GM12878 (cell line): ENCODE data around the gene FDX2. TPM values are rescaled to one million over a fixed set of nuclear protein-coding genes. Genes with fewer than 3 reads are reported as not detected.

ENCODE experiments used
- ATAC-seq: fragments of 200-7000 bp; cut with Tn5 transposase; 3 replicates; pipeline ENCODE4 v1.9.1; 2020; ENCODE audit warnings: mild to moderate bottlenecking, moderate library complexity
- BruUV-seq: library from RNA; stranded (reverse); fragments of 400-500 nt; replicated peaks from 2 replicates; lab custom pipeline; 2021; lab: Mats Ljungman, UMichigan
- CTCF ChIA-PET: fragments of 300-600 bp; sonication (Branson Sonifier 250); formaldehyde crosslinking; extraction: SDS; loops from one replicate; lab custom pipeline; 2021; ENCODE audit warnings: inconsistent platforms; lab: Yijun Ruan, JAX
- POLR2A ChIA-PET: fragments of 350-600 bp; formaldehyde crosslinking; extraction: SDS; loops from one replicate; lab custom pipeline; 2021; ENCODE audit warnings: inconsistent platforms; lab: Charles Lee
- RAD21 ChIA-PET: fragments of 300-600 bp; sonication (Branson Sonifier 250); formaldehyde crosslinking; loops from one replicate; lab custom pipeline; 2023; ENCODE audit warnings: antibody characterized with exemption; ENCODE audit not compliant: unreplicated experiment; lab: Charles Lee
- SMC1A ChIA-PET: fragments of 300-600 bp; sonication (Branson Sonifier 250); formaldehyde crosslinking; loops from one replicate; lab custom pipeline; 2023; ENCODE audit not compliant: unreplicated experiment, uncharacterized antibody; lab: Charles Lee
- DNase-seq: peaks from one replicate; pipeline ENCODE4 v3.0.0-alpha.2; 2011; ENCODE audit warnings: low read depth, low spot score
- FAIRE-seq: peaks from 3 replicates; lab custom pipeline; 2011; peaks lifted over from hg19 to GRCh38; lab: Jason Lieb, UNC
- H2AFZ ChIP-seq: 2 replicates; pipeline ENCODE4 v1.6.0; 2011; ENCODE audit warnings: low read depth, low read length, control low read depth; ENCODE audit not compliant: control insufficient read depth
- H3K27ac ChIP-seq: 2 replicates; pipeline ENCODE4 v1.5.1; 2011; ENCODE audit warnings: control low read depth; ENCODE audit not compliant: control insufficient read depth, insufficient read depth
- H3K27me3 ChIP-seq, 2 experiments: replicated peaks in 1 of 2; 2 replicates each; pipeline versions ENCODE4 v1.6.0 to v1.6.1; 2011; ENCODE audit warnings: low read length in 1 of 2; ENCODE audit not compliant: control insufficient read depth in 2 of 2, insufficient read depth in 2 of 2
- H3K36me3 ChIP-seq, 2 experiments: 2 replicates each; pipeline ENCODE4 v1.5.1; 2011; ENCODE audit warnings: low read length in 1 of 2; ENCODE audit not compliant: control insufficient read depth in 2 of 2, insufficient read depth in 2 of 2
- H3K4me1 ChIP-seq: 2 replicates; pipeline ENCODE4 v1.6.1; 2011; ENCODE audit warnings: mild to moderate bottlenecking, low read length, moderate library complexity, mixed read lengths; ENCODE audit not compliant: control insufficient read depth, insufficient read depth
- H3K4me2 ChIP-seq: 2 replicates; pipeline ENCODE4 v1.6.0; 2011; ENCODE audit warnings: control low read depth; ENCODE audit not compliant: control insufficient read depth, insufficient read depth
- H3K4me3 ChIP-seq: fragments of 200-600 bp; sonication (generic); 2 replicates; pipeline ENCODE4 v1.5.1; 2016
- H3K79me2 ChIP-seq: 2 replicates; pipeline ENCODE4 v1.6.0; 2011; ENCODE audit warnings: low read length; ENCODE audit not compliant: control insufficient read depth, insufficient read depth
- H3K9ac ChIP-seq: 2 replicates; pipeline ENCODE4 v1.8.0; 2011; ENCODE audit warnings: low read length, control low read depth, mixed read lengths; ENCODE audit not compliant: control insufficient read depth, insufficient read depth
- H3K9me3 ChIP-seq: replicated peaks from 3 replicates; pipeline ENCODE4 v1.5.1; 2011; ENCODE audit warnings: mild to moderate bottlenecking, low read length; ENCODE audit not compliant: control insufficient read depth, insufficient read depth
- H4K20me1 ChIP-seq: 2 replicates; pipeline ENCODE4 v1.6.0; 2011; ENCODE audit not compliant: control insufficient read depth, insufficient read depth
- CEBPB ChIP-seq, 2 experiments: fragments of 150-350 bp in 1 of 2; IDR thresholded peaks; 2 replicates each; pipeline ENCODE4 v1.6.1; 2012 to 2014; ENCODE audit warnings: low read depth in 2 of 2, low read length in 2 of 2, borderline replicate concordance in 1 of 2, inconsistent platforms in 1 of 2
- CHD1 ChIP-seq: IDR thresholded peaks from 2 replicates; pipeline ENCODE4 v1.6.1; 2012; ENCODE audit warnings: low read depth, low read length, improper control_type of control experiment
- CREM ChIP-seq: IDR thresholded peaks from 2 replicates; pipeline ENCODE4 v1.6.1; 2014; ENCODE audit warnings: antibody characterized with exemption, low read depth
- IRF4 ChIP-seq: IDR thresholded peaks from 2 replicates; pipeline ENCODE4 v1.6.1; 2011; ENCODE audit warnings: low read depth, low read length
- KLF5 ChIP-seq: fragments of 450-650 bp; IDR thresholded peaks from 2 replicates; pipeline ENCODE4 v1.6.1; 2014; ENCODE audit warnings: mild to moderate bottlenecking; ENCODE audit not compliant: partially characterized antibody
- MTA2 ChIP-seq: fragments of 450-650 bp; IDR thresholded peaks from 2 replicates; pipeline ENCODE4 v1.6.1; 2016; ENCODE audit warnings: low read depth, mild to moderate bottlenecking, moderate library complexity
- MYC ChIP-seq: IDR thresholded peaks from 2 replicates; pipeline ENCODE4 v1.6.1; 2011; ENCODE audit warnings: mild to moderate bottlenecking, low read length, moderate library complexity, inconsistent platforms; ENCODE audit not compliant: insufficient read depth, insufficient replicate concordance, insufficient read length, severe bottlenecking
- NFIC ChIP-seq: IDR thresholded peaks from 2 replicates; pipeline ENCODE4 v1.6.1; 2012; ENCODE audit warnings: low read depth, mild to moderate bottlenecking, inconsistent platforms, low read length, moderate library complexity
- RB1 ChIP-seq: fragments of 450-650 bp; formaldehyde crosslinking; IDR thresholded peaks from 2 replicates; pipeline ENCODE4 v1.6.1; 2017; ENCODE audit warnings: mild to moderate bottlenecking, borderline replicate concordance
- RFX5 ChIP-seq: IDR thresholded peaks from 2 replicates; pipeline ENCODE4 v1.6.1; 2011; ENCODE audit warnings: low read depth, low read length, improper control_type of control experiment
- SKIL ChIP-seq: fragments of 450-650 bp; IDR thresholded peaks from 2 replicates; pipeline ENCODE4 v1.6.1; 2017; ENCODE audit warnings: mild to moderate bottlenecking, low read depth, inconsistent platforms; ENCODE audit not compliant: poor library complexity, severe bottlenecking
- SMC3 ChIP-seq: IDR thresholded peaks from 2 replicates; pipeline ENCODE4 v1.6.1; 2011; ENCODE audit warnings: low read length, improper control_type of control experiment, borderline replicate concordance
- ZZZ3 ChIP-seq: IDR thresholded peaks from 2 replicates; pipeline ENCODE4 v1.6.1; 2011; ENCODE audit warnings: low read depth; ENCODE audit not compliant: control insufficient read depth, insufficient read length
- WGBS: methylation state at CpG from one replicate; pipeline ENCODE4 v1.1.6; 2016; ENCODE audit warnings: low lambda C conversion rate; ENCODE audit not compliant: insufficient replicate concordance, insufficient coverage; ENCODE audit errors: missing lambda C conversion rate; 5-methylcytosine and 5-hydroxymethylcytosine counted together
- in situ Hi-C: fragments of 300-500 bp; cut with MboI; formaldehyde crosslinking; loops from 9 replicates; pipeline ENCODE4 v1.14.3; 2018; ENCODE audit warnings: mixed read lengths
- intact Hi-C: fragments of 100-400 bp; cut with micrococcal nuclease; formaldehyde crosslinking; loops from one replicate; pipeline ENCODE4 v1.14.2; 2022; ENCODE audit not compliant: unreplicated experiment
- polyA plus RNA-seq, 11 experiments: library from polyadenylated mRNA; depleted of rRNA in 4 of 11; unstranded in 6 of 11; stranded (reverse) in 5 of 11; fragments of >200 nt; fragmentation: Nextera tagmentation in 4 of 11; fragmentation: Illumina TruSeq in 1 of 11; extraction: Ambion mirVana in 4 of 11; extraction: Trizol in 1 of 11; gene quantifications; 1 replicate in 1 of 11; 2 replicates in 10 of 11; pipeline versions ENCODE4 v1.2.1 to v1.2.3, GENCODE V29; 2011 to 2016; ENCODE audit warnings: inconsistent platforms in 2 of 11, missing spikeins in 2 of 11, low read depth in 1 of 11
- total RNA-seq, 4 experiments: library from RNA; depleted of rRNA in 3 of 4; stranded (reverse); fragments of >200 nt in 3 of 4; fragmentation: Illumina TruSeq in 1 of 4; extraction: Trizol in 1 of 4; gene quantifications; 2 replicates each; pipeline versions ENCODE4 v1.2.1 to v1.2.3, GENCODE V29; 2013 to 2021
- TF ChIP-seq, protein P1 (sequence below): fragments of 150-350 bp; IDR thresholded peaks from 2 replicates; pipeline ENCODE4 v1.6.1; 2014; ENCODE audit warnings: mild to moderate bottlenecking, low read depth, low read length
- TF ChIP-seq, protein P2 (sequence below): fragments of 450-650 bp; conservative IDR thresholded peaks from 2 replicates; pipeline ENCODE4 v1.6.1; 2017; ENCODE audit warnings: mild to moderate bottlenecking, moderate library complexity

FDX2 gene
- total and polyA plus RNA-seq, 10 of the 15 experiments (the other 5 are each of a cell fraction or from before 2014, with no cell fraction given): 1.4 to 50.4 (median 24.7) TPM

GRCh38 chr19:10271543-10272086, 44.2 kb downstream of the FDX2 start:
- ATAC-seq: peak; percentile 58
- H3K36me3 ChIP-seq: peaks cover 6 to 10% of the 10 kb centered on the region in 2 experiments; a peak in 3 of 4 replicates
- H2AFZ ChIP-seq: no peak overlapping the region
- intact Hi-C loops (loop anchor here (2.0 to 5.0 kb wide), 2 partner anchors 61 to 109 kb away; partner anchors contain the start of genes RAVER1 and TYK2), in situ Hi-C loops (no loop called here)
- SMC1A ChIA-PET: interaction anchor here (0.5 to 8.5 kb wide), 26 partner anchors 9 to 167 kb away, joined by 3 to 158 read pairs (median 6); partner anchors contain the start of genes FDX2, ICAM4, ICAM5 and MRPL4
- H4K20me1 ChIP-seq: no peaks in the 10 kb centered on the region
- no peaks in the 10 kb centered on the region for H3K9me3 ChIP-seq
- peak overlapping the region; percentile 98 for H3K27ac ChIP-seq
- RAD21 ChIA-PET: interaction anchor here (0.7 to 6.1 kb wide), 32 partner anchors 9 to 190 kb away, joined by 3 to 206 read pairs (median 6); partner anchors contain the start of genes ANGPTL6, CDC37, DNMT1 and ICAM4
- no peaks in the 10 kb centered on the region; the same call in 1 of the 2 replicates for H3K4me1 ChIP-seq
- H3K27me3 ChIP-seq: no peaks in the 10 kb centered on the region
- FAIRE-seq: peak; percentile 75
- peak overlapping the region; percentile 99 for H3K4me2 ChIP-seq
- peaks cover 54% of the 10 kb centered on the region for H3K79me2 ChIP-seq
- POLR2A ChIA-PET: interaction anchor here (0.6 to 4.7 kb wide), 27 partner anchors 11 to 286 kb away, joined by 3 to 108 read pairs (median 4); partner anchors contain the start of genes ANGPTL6, FDX2, ICAM4 and ICAM5
- TSS peak; percentile 88 for BruUV-seq
- H3K4me3 ChIP-seq: peak overlapping the region; percentile 92
- CTCF ChIA-PET: interaction anchor here (0.8 to 11.2 kb wide), 28 partner anchors 9 to 301 kb away, joined by 3 to 370 read pairs (median 4); partner anchors contain the start of genes CDC37, ICAM4, ICAM5 and TYK2
- DNase-seq: no peak
- WGBS: under 1% methylated on average over 12 of the region's 12 CpGs
- H3K9ac ChIP-seq: peak overlapping the region; percentile 89
- TF ChIP-seq CREM: peak; percentile 52
- 0 out of 2 replicates have a peak, but pooled peaks have one; percentile 50 for TF ChIP-seq NFIC
- TF ChIP-seq, protein P1, sequence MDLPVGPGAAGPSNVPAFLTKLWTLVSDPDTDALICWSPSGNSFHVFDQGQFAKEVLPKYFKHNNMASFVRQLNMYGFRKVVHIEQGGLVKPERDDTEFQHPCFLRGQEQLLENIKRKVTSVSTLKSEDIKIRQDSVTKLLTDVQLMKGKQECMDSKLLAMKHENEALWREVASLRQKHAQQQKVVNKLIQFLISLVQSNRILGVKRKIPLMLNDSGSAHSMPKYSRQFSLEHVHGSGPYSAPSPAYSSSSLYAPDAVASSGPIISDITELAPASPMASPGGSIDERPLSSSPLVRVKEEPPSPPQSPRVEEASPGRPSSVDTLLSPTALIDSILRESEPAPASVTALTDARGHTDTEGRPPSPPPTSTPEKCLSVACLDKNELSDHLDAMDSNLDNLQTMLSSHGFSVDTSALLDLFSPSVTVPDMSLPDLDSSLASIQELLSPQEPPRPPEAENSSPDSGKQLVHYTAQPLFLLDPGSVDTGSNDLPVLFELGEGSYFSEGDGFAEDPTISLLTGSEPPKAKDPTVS: no peak
- TF ChIP-seq, protein P2, sequence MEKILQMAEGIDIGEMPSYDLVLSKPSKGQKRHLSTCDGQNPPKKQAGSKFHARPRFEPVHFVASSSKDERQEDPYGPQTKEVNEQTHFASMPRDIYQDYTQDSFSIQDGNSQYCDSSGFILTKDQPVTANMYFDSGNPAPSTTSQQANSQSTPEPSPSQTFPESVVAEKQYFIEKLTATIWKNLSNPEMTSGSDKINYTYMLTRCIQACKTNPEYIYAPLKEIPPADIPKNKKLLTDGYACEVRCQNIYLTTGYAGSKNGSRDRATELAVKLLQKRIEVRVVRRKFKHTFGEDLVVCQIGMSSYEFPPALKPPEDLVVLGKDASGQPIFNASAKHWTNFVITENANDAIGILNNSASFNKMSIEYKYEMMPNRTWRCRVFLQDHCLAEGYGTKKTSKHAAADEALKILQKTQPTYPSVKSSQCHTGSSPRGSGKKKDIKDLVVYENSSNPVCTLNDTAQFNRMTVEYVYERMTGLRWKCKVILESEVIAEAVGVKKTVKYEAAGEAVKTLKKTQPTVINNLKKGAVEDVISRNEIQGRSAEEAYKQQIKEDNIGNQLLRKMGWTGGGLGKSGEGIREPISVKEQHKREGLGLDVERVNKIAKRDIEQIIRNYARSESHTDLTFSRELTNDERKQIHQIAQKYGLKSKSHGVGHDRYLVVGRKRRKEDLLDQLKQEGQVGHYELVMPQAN: 0 out of 2 replicates have a peak, but pooled peaks have one; percentile 39
- no peak for TF ChIP-seq MYC
- no peak for TF ChIP-seq RB1
- TF ChIP-seq CEBPB (IDR thresholded peaks at IDR 0.05; ENCODE audit: borderline replicate concordance in 1 of 2, low read depth in 2 of 2, low read length in 2 of 2): no peak
- TF ChIP-seq CHD1: no peak
- TF ChIP-seq KLF5: no peak
- peak; percentile 96 for TF ChIP-seq SKIL
- TF ChIP-seq SMC3: no peak
- TF ChIP-seq ZZZ3: no peak
- TF ChIP-seq IRF4: no peak; the same call in 1 of the 2 replicates
- TF ChIP-seq RFX5: no peak
- no peak for TF ChIP-seq MTA2
